ENCODE results near the gene DSC3.

DSC3 gene

GRCh38 chr18:30999887-31000628 lies 42.5 kb downstream of the DSC3 start:
- no peak overlapping the region for H2AFZ ChIP-seq (ENCODE audit: insufficient read depth, low read length, poor library complexity)
- H3K79me2 ChIP-seq (ENCODE audit: control insufficient read depth, insufficient read depth, low read length, poor library complexity) = no peaks in the 10 kb centered on the region
- no peak overlapping the region for H3K14ac ChIP-seq (ENCODE audit: low read length)
- H4K12ac ChIP-seq (ENCODE audit: low read depth, low read length) = no peak overlapping the region
- no peak overlapping the region for H3K23ac ChIP-seq (ENCODE audit: low read length)
- no peak overlapping the region for H3K4me2 ChIP-seq (ENCODE audit: low read length)
- H2BK120ac ChIP-seq (ENCODE audit: insufficient read depth, low read length, poor library complexity) = no peak overlapping the region
- H3K18ac ChIP-seq (ENCODE audit: low read length) = no peak overlapping the region
- no peak overlapping the region for H3K4me3 ChIP-seq (ENCODE audit: low read depth, low read length)
- H3K4ac ChIP-seq (ENCODE audit: low read depth, low read length) = no peak overlapping the region
- H3K27me3 ChIP-seq (ENCODE audit: insufficient read depth, low read length) = no peaks in the 10 kb centered on the region
- no peak overlapping the region for H3K9ac ChIP-seq (ENCODE audit: low read length)
- H3K27ac ChIP-seq (ENCODE audit: low read depth, low read length) = no peak overlapping the region
- H2BK5ac ChIP-seq (ENCODE audit: low read depth, low read length, poor library complexity) = no peak overlapping the region
- H4K8ac ChIP-seq (ENCODE audit: low read depth, low read length) = no peak overlapping the region
- H3K4me1 ChIP-seq (ENCODE audit: control insufficient read depth in 1 of 2, insufficient read depth in 2 of 2, low read length in 2 of 2) = no peaks in the 10 kb centered on the region
- 100% methylated on average over 1 of the region's 8 CpGs for WGBS (ENCODE audit: extremely low coverage, insufficient coverage, insufficient read length)
- no peak overlapping the region for H2BK12ac ChIP-seq (ENCODE audit: low read length)
- no peaks in the 10 kb centered on the region for H3K9me3 ChIP-seq (ENCODE audit: insufficient read depth, low read depth, low read length)
- no peak overlapping the region for H2AK5ac ChIP-seq (ENCODE audit: low read length)
- H3K36me3 ChIP-seq (ENCODE audit: control insufficient read depth in 1 of 2, insufficient read depth in 2 of 2, low read length in 2 of 2) = no peaks in the 10 kb centered on the region
- no peak overlapping the region for H4K91ac ChIP-seq (ENCODE audit: low read depth, low read length)
- H3K79me1 ChIP-seq (ENCODE audit: low read length) = no peaks in the 10 kb centered on the region
- no peak for DNase-seq

- Histone ChIP-seq H3K9ac (ENCODE audit: low read length) (no peak overlapping the region), H3K79me2 (ENCODE audit: control insufficient read depth, insufficient read depth, low read length, poor library complexity) (no peaks in the 10 kb centered on the region), H2BK5ac (ENCODE audit: low read depth, low read length, poor library complexity) (no peak overlapping the region), H2BK12ac (ENCODE audit: low read length) (no peak overlapping the region), H3K4ac (ENCODE audit: low read depth, low read length) (no peak overlapping the region), H3K18ac (ENCODE audit: low read length) (no peak overlapping the region), H3K14ac (ENCODE audit: low read length) (no peak overlapping the region), H2BK120ac (ENCODE audit: insufficient read depth, low read length, poor library complexity) (no peak overlapping the region), H3K79me1 (ENCODE audit: low read length) (no peaks in the 10 kb centered on the region), H3K4me1 (ENCODE audit: control insufficient read depth in 1 of 2, insufficient read depth in 2 of 2, low read length in 2 of 2) (no peaks in the 10 kb centered on the region), H4K12ac (ENCODE audit: low read depth, low read length) (no peak overlapping the region), H3K9me3 (ENCODE audit: insufficient read depth, low read depth, low read length) (no peaks in the 10 kb centered on the region), H2AFZ (ENCODE audit: insufficient read depth, low read length, poor library complexity) (no peak overlapping the region), H4K8ac (ENCODE audit: low read depth, low read length) (no peak overlapping the region), H4K91ac (ENCODE audit: low read depth, low read length) (no peak overlapping the region), H3K23ac (ENCODE audit: low read length) (no peak overlapping the region), H3K4me2 (ENCODE audit: low read length) (no peak overlapping the region), H3K27me3 (ENCODE audit: insufficient read depth, low read length) (no peaks in the 10 kb centered on the region), H3K27ac (ENCODE audit: low read depth, low read length) (no peak overlapping the region), H3K36me3 (ENCODE audit: control insufficient read depth in 1 of 2, insufficient read depth in 2 of 2, low read length in 2 of 2) (no peaks in the 10 kb centered on the region), H3K4me3 (ENCODE audit: low read depth, low read length) (no peak overlapping the region), H2AK5ac (ENCODE audit: low read length) (no peak overlapping the region)
- no peak for DNase-seq
- no CpG with 5 or more reads among the region's 2 CpGs for WGBS (ENCODE audit: extremely low coverage, insufficient coverage, insufficient read length)
These were observed 43.4 kb downstream of the DSC3 start for GRCh38 chr18:30999186-30999585.

- Histone ChIP-seq H2BK120ac (ENCODE audit: insufficient read depth, low read length, poor library complexity) (no peak overlapping the region), H3K4ac (ENCODE audit: low read depth, low read length) (no peak overlapping the region), H3K27ac (ENCODE audit: low read depth, low read length) (no peak overlapping the region), H4K12ac (ENCODE audit: low read depth, low read length) (no peak overlapping the region), H3K18ac (ENCODE audit: low read length) (no peak overlapping the region), H3K79me1 (ENCODE audit: low read length) (no peaks in the 10 kb centered on the region), H3K4me3 (ENCODE audit: low read depth, low read length) (no peak overlapping the region), H3K23ac (ENCODE audit: low read length) (no peak overlapping the region), H3K79me2 (ENCODE audit: control insufficient read depth, insufficient read depth, low read length, poor library complexity) (no peaks in the 10 kb centered on the region), H2BK5ac (ENCODE audit: low read depth, low read length, poor library complexity) (no peak overlapping the region), H3K36me3 (ENCODE audit: control insufficient read depth in 1 of 2, insufficient read depth in 2 of 2, low read length in 2 of 2) (no peaks in the 10 kb centered on the region), H3K4me2 (ENCODE audit: low read length) (no peak overlapping the region), H4K91ac (ENCODE audit: low read depth, low read length) (no peak overlapping the region), H2BK12ac (ENCODE audit: low read length) (no peak overlapping the region), H3K4me1 (ENCODE audit: control insufficient read depth in 1 of 2, insufficient read depth in 2 of 2, low read length in 2 of 2) (no peaks in the 10 kb centered on the region), H3K27me3 (ENCODE audit: insufficient read depth, low read length) (no peaks in the 10 kb centered on the region), H3K9me3 (ENCODE audit: insufficient read depth, low read depth, low read length) (no peaks in the 10 kb centered on the region), H2AFZ (ENCODE audit: insufficient read depth, low read length, poor library complexity) (no peak overlapping the region), H3K9ac (ENCODE audit: low read length) (no peak overlapping the region), H2AK5ac (ENCODE audit: low read length) (no peak overlapping the region), H4K8ac (ENCODE audit: low read depth, low read length) (no peak overlapping the region), H3K14ac (ENCODE audit: low read length) (no peak overlapping the region)
- no CpG with 5 or more reads among the region's 2 CpGs for WGBS (ENCODE audit: extremely low coverage, insufficient coverage, insufficient read length)
- no peak for DNase-seq
These were observed 45.3 kb downstream of the DSC3 start for GRCh38 chr18:30997223-30997622.

- Histone ChIP-seq H3K4ac (ENCODE audit: low read depth, low read length) (no peak overlapping the region), H3K18ac (ENCODE audit: low read length) (no peak overlapping the region), H2AK5ac (ENCODE audit: low read length) (no peak overlapping the region), H2BK5ac (ENCODE audit: low read depth, low read length, poor library complexity) (no peak overlapping the region), H3K79me2 (ENCODE audit: control insufficient read depth, insufficient read depth, low read length, poor library complexity) (no peaks in the 10 kb centered on the region), H2AFZ (ENCODE audit: insufficient read depth, low read length, poor library complexity) (no peak overlapping the region), H4K8ac (ENCODE audit: low read depth, low read length) (no peak overlapping the region), H3K9ac (ENCODE audit: low read length) (no peak overlapping the region), H3K4me2 (ENCODE audit: low read length) (no peak overlapping the region), H3K9me3 (ENCODE audit: insufficient read depth, low read depth, low read length) (no peaks in the 10 kb centered on the region), H3K27ac (ENCODE audit: low read depth, low read length) (no peak overlapping the region), H4K91ac (ENCODE audit: low read depth, low read length) (no peak overlapping the region), H4K12ac (ENCODE audit: low read depth, low read length) (no peak overlapping the region), H3K4me3 (ENCODE audit: low read depth, low read length) (no peak overlapping the region), H3K4me1 (ENCODE audit: control insufficient read depth in 1 of 2, insufficient read depth in 2 of 2, low read length in 2 of 2) (peaks cover 2 to 4% of the 10 kb centered on the region in 2 experiments), H3K36me3 (ENCODE audit: control insufficient read depth in 1 of 2, insufficient read depth in 2 of 2, low read length in 2 of 2) (no peaks in the 10 kb centered on the region), H2BK120ac (ENCODE audit: insufficient read depth, low read length, poor library complexity) (no peak overlapping the region), H2BK12ac (ENCODE audit: low read length) (no peak overlapping the region), H3K79me1 (ENCODE audit: low read length) (no peaks in the 10 kb centered on the region), H3K27me3 (ENCODE audit: insufficient read depth, low read length) (no peaks in the 10 kb centered on the region), H3K14ac (ENCODE audit: low read length) (no peak overlapping the region), H3K23ac (ENCODE audit: low read length) (no peak overlapping the region)
- DNase-seq = no peak
- no CpG with 5 or more reads among the region's 2 CpGs for WGBS (ENCODE audit: extremely low coverage, insufficient coverage, insufficient read length)
These were observed 50.3 kb downstream of the DSC3 start for GRCh38 chr18:30992231-30992630.

Data from trophoblast cell (in vitro differentiated cells and primary cell).